Lower lobe of right lung (tissue), 2 donors: ENCODE data around the gene MRPL3. TPM values are rescaled to one million over a fixed set of nuclear protein-coding genes. Genes with fewer than 3 reads are reported as not detected.

Source experiments
- ATAC-seq, 2 donors: fragments of 200-7000 bp; cut with Tn5 transposase; one replicate each; pipeline ENCODE4 v1.9.1; 2020 to 2022; ENCODE audit warnings: mild to moderate bottlenecking in 2 of 2, moderate library complexity in 2 of 2
- DNase-seq: peaks from one replicate; pipeline ENCODE4 v3.0.0-alpha.2; 2020
- H3K27ac ChIP-seq: fragments of 200-600 bp; one replicate; pipeline ENCODE4 v1.8.0; 2022
- H3K27me3 ChIP-seq: fragments of 200-600 bp; one replicate; pipeline ENCODE4 v1.8.0; 2022; ENCODE audit warnings: low read depth
- H3K36me3 ChIP-seq: fragments of 200-600 bp; one replicate; pipeline ENCODE4 v1.8.0; 2022; ENCODE audit warnings: mild to moderate bottlenecking
- H3K4me1 ChIP-seq: fragments of 200-600 bp; one replicate; pipeline ENCODE4 v1.8.0; 2022
- H3K4me3 ChIP-seq: fragments of 200-600 bp; one replicate; pipeline ENCODE4 v1.8.0; 2022; ENCODE audit warnings: mild to moderate bottlenecking
- H3K9me3 ChIP-seq: fragments of 200-600 bp; one replicate; pipeline ENCODE4 v1.8.0; 2022
- intact Hi-C: fragments of 100-400 bp; cut with DNase I; formaldehyde crosslinking; loops from one replicate; pipeline ENCODE4 v1.11.0; 2022
- total RNA-seq: library from RNA; stranded (reverse); fragmentation: NEBNext Ultra II Directional; extraction: Animal tissue kit (Norgen Biotek cat#: 25700); gene quantifications from one replicate; pipeline ENCODE4 v1.2.1, GENCODE V29; 2021
- TF ChIP-seq, protein P1 (sequence below): fragments of 200-600 bp; IDR thresholded peaks from one replicate; pipeline ENCODE4 v1.8.0; 2022; ENCODE audit warnings: antibody characterized with exemption, mild to moderate bottlenecking
- donor health status: DM: no; HTN: yes; CAD: no; lungs with severe emphysema.

Gene MRPL3
- total RNA-seq, 1 donor from 2014 or later, result 48.4 TPM

DNA sequence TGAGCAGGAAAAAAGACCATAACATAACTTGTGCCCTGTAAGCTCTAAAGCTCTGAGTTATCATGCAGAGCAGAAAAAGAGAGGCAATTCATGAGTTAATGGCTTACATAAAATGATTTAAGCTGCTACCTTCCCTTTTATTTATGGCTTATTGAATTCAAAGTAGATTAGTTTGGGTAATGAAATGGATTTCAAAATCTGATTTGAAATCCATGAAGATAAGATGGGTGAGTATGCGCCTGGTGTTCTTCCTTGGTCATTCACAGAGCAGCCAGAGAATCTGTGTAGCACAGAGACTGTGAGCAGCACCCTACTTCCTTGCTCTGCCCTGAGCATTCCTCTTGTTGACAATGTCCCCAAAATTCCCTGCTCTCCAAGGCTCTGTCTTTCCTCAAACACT is 36.2 kb upstream of the MRPL3 start:
- intact Hi-C loops, result no loop called here
- TF ChIP-seq, protein P1, sequence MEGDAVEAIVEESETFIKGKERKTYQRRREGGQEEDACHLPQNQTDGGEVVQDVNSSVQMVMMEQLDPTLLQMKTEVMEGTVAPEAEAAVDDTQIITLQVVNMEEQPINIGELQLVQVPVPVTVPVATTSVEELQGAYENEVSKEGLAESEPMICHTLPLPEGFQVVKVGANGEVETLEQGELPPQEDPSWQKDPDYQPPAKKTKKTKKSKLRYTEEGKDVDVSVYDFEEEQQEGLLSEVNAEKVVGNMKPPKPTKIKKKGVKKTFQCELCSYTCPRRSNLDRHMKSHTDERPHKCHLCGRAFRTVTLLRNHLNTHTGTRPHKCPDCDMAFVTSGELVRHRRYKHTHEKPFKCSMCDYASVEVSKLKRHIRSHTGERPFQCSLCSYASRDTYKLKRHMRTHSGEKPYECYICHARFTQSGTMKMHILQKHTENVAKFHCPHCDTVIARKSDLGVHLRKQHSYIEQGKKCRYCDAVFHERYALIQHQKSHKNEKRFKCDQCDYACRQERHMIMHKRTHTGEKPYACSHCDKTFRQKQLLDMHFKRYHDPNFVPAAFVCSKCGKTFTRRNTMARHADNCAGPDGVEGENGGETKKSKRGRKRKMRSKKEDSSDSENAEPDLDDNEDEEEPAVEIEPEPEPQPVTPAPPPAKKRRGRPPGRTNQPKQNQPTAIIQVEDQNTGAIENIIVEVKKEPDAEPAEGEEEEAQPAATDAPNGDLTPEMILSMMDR, result no peak
- no peaks in the 10 kb centered on the region for H3K9me3 ChIP-seq
- H3K27ac ChIP-seq, result no peak overlapping the region
- H3K4me3 ChIP-seq, result no peak overlapping the region
- no peaks in the 10 kb centered on the region for H3K27me3 ChIP-seq
- H3K36me3 ChIP-seq, result no peaks in the 10 kb centered on the region
- no peak for ATAC-seq
- H3K4me1 ChIP-seq, result no peaks in the 10 kb centered on the region
- no peak for DNase-seq

- no peak for DNase-seq
- ATAC-seq, result no peak
- no peaks in the 10 kb centered on the region for H3K36me3 ChIP-seq
- H3K9me3 ChIP-seq, result no peaks in the 10 kb centered on the region
- H3K4me3 ChIP-seq, result no peak overlapping the region
- TF ChIP-seq, protein P1, result no peak
- intact Hi-C loops, result no loop called here
- H3K27ac ChIP-seq, result no peak overlapping the region
- H3K27me3 ChIP-seq, result no peaks in the 10 kb centered on the region
- no peaks in the 10 kb centered on the region for H3K4me1 ChIP-seq
Measured at GRCh38 chr3:131537531-131537930, 34.8 kb upstream of the MRPL3 start.

GRCh38 chr3:131535596-131535995 is 32.8 kb upstream of the MRPL3 start:
- TF ChIP-seq, protein P1, result no peak
- intact Hi-C loops, result no loop called here

DNA sequence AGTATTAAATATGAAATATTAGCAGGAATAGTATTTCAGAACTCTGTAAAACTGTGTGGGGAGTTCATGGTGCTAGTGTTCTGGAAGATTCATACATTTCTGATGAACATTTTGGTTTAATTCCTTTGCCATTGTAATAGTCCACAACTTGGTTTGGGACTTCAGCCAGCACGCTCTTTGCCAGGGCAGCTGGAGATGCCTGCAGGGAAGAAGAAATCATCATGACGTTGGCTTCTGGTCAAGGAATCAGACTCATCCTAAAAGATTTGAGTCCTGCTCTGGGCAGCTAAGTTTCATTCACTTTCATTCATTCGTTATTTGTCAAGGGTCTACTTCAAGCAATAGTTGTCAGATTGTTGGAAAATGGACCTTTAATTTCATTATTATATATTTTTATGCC is 32.4 kb upstream of the MRPL3 start:
- H3K9me3 ChIP-seq, result no peaks in the 10 kb centered on the region
- no peaks in the 10 kb centered on the region for H3K36me3 ChIP-seq
- no peak overlapping the region for H3K4me3 ChIP-seq
- ATAC-seq (no peak), DNase-seq (no peak)
- H3K27me3 ChIP-seq, result no peaks in the 10 kb centered on the region
- H3K4me1 ChIP-seq, result no peaks in the 10 kb centered on the region
- intact Hi-C loops, result no loop called here
- TF ChIP-seq, protein P1, result no peak
- no peak overlapping the region for H3K27ac ChIP-seq

More at GRCh38 chr3:131535596-131535995, 32.8 kb upstream of the MRPL3 start:
- no peak for DNase-seq
- no peak overlapping the region for H3K4me3 ChIP-seq
- no peaks in the 10 kb centered on the region for H3K36me3 ChIP-seq
- no peaks in the 10 kb centered on the region for H3K9me3 ChIP-seq
- no peaks in the 10 kb centered on the region for H3K4me1 ChIP-seq
- ATAC-seq, result no peak
- H3K27me3 ChIP-seq, result no peaks in the 10 kb centered on the region
- H3K27ac ChIP-seq, result no peak overlapping the region

GRCh38 chr3:131532645-131533044 is 29.9 kb upstream of the MRPL3 start:
- Histone ChIP-seq H3K9me3 (no peaks in the 10 kb centered on the region), H3K27me3 (no peaks in the 10 kb centered on the region), H3K36me3 (no peaks in the 10 kb centered on the region), H3K4me1 (no peaks in the 10 kb centered on the region), H3K4me3 (no peak overlapping the region), H3K27ac (no peak overlapping the region)
- intact Hi-C loops, result no loop called here
- TF ChIP-seq, protein P1, result no peak
- no peak for ATAC-seq
- no peak for DNase-seq

- H3K27me3 ChIP-seq, result peaks cover 15% of the 10 kb centered on the region
- no peaks in the 10 kb centered on the region for H3K4me1 ChIP-seq
- no peaks in the 10 kb centered on the region for H3K9me3 ChIP-seq
- ATAC-seq, result no peak
- H3K27ac ChIP-seq, result no peak overlapping the region
- H3K4me3 ChIP-seq, result no peak overlapping the region
- intact Hi-C loops, result no loop called here
- DNase-seq, result no peak
- no peaks in the 10 kb centered on the region for H3K36me3 ChIP-seq
- TF ChIP-seq, protein P1, result no peak
Measured at GRCh38 chr3:131530843-131531242, 28.1 kb upstream of the MRPL3 start.
